HG03558 (cell line): ENCODE data around the gene CST9L.

ENCODE experiments used
- ATAC-seq: cut with Tn5 transposase; IDR thresholded peaks from one replicate; pipeline ENCODE4 v1.9.1; 2021; ENCODE audit warnings: moderate number of reproducible peaks; ENCODE audit not compliant: unreplicated experiment; ENCODE audit errors: extremely low read depth

CST9L gene

DNA sequence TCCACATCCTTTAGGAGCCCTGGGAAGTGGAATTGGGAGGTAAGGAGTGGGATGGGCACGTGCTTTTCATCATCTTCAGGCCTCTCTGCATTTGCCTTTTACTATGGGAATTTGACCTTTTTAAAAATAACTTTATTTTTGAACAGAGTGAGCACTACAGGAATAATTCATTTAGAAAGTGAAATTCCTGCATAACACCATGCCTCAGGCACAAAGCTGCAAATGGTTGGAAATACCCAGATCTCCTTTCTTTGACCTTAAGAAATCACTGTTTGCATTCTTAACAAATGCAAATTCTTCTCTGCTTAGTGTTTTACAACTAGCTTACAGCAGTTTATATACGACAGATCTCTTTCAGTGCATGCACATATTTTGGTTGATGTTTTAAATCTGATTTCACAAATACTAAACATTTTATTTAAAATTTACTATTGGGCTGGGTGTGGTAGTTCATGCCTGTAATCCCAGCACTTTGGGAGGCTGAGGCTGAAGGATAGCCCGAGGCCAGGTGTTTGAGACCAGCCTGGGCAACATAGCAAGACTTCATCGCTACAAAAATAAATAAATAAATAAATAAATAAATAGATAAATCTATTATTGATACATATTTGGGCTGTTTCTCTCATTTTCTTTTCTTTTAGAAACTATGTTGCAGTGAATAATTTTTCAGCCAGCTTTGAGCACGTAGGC is 52.9 kb downstream of the CST9L start:
- ATAC-seq, result no peak

DNA sequence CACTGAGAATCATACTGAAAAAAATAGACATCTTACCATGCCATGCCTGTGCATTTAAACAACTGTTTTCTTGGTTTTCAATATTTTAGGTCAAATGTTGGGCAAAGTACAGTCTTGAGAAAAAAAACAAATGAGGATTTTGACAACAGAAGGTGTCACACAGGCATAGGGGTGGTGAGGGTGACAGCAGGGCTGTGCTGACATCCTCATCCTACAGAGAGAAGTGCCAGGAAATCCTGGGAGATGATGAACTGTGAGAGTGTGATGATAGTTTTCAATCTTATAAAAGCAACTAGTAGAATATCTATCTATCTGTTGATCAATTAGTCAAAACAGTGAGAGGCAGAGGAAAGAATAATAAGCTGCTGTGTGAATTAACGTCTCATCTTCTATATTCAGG is 53.4 kb downstream of the CST9L start:
- no peak for ATAC-seq
